ENCODE measurements around the gene RNASE3.
"Not testable (repeated sequence)": the region's sequence is repeated elsewhere in the genome, so short reads cannot be mapped to it uniquely, and the experiment has no call there.

Gene RNASE3

GRCh38 chr14:20888411-20888810 is 2.8 kb upstream of the RNASE3 start:
- H3K4me3 Mint-ChIP-seq, H3K9me3 Mint-ChIP-seq, H3K27ac Mint-ChIP-seq, H3K27me3 Mint-ChIP-seq, H3K36me3 Mint-ChIP-seq, H3K4me1 Mint-ChIP-seq: not testable (repeated sequence)

- peaks cover 11% of the 10 kb centered on the region for H3K27me3 Mint-ChIP-seq
- H3K36me3 Mint-ChIP-seq, H3K27ac Mint-ChIP-seq, H3K9me3 Mint-ChIP-seq, H3K4me1 Mint-ChIP-seq, H3K4me3 Mint-ChIP-seq: not testable (repeated sequence)
Observed at GRCh38 chr14:20895322-20895721, 4.1 kb downstream of the RNASE3 start.

GRCh38 chr14:20904393-20905029 is 13.3 kb downstream of the RNASE3 start:
- no peaks in the 10 kb centered on the region for H3K36me3 Mint-ChIP-seq
- no peaks in the 10 kb centered on the region for H3K4me1 Mint-ChIP-seq
- peaks cover 6% of the 10 kb centered on the region for H3K27me3 Mint-ChIP-seq
- no peaks in the 10 kb centered on the region for H3K9me3 Mint-ChIP-seq
- H3K27ac Mint-ChIP-seq: no peak overlapping the region
- no peak overlapping the region for H3K4me3 Mint-ChIP-seq

- Mint-ChIP-seq H3K27me3 (peaks cover 3% of the 10 kb centered on the region), H3K36me3 (no peaks in the 10 kb centered on the region), H3K9me3 (no peaks in the 10 kb centered on the region), H3K27ac (no peak overlapping the region), H3K4me1 (no peaks in the 10 kb centered on the region), H3K4me3 (no peak overlapping the region)
Observed at GRCh38 chr14:20905676-20906075, 14.5 kb downstream of the RNASE3 start.

GRCh38 chr14:20907214-20907613 is 16.0 kb downstream of the RNASE3 start:
- Mint-ChIP-seq H3K27me3 (peaks cover 3% of the 10 kb centered on the region), H3K9me3 (no peaks in the 10 kb centered on the region), H3K36me3 (no peaks in the 10 kb centered on the region), H3K27ac (no peak overlapping the region), H3K4me1 (no peaks in the 10 kb centered on the region), H3K4me3 (no peak overlapping the region)

GRCh38 chr14:20910822-20911221 is 19.6 kb downstream of the RNASE3 start:
- H3K4me1 Mint-ChIP-seq, H3K27ac Mint-ChIP-seq, H3K36me3 Mint-ChIP-seq, H3K4me3 Mint-ChIP-seq, H3K27me3 Mint-ChIP-seq, H3K9me3 Mint-ChIP-seq: not testable (repeated sequence)

- H3K4me3 Mint-ChIP-seq, H3K27ac Mint-ChIP-seq: not testable (repeated sequence)
- peaks cover 20% of the 10 kb centered on the region for H3K27me3 Mint-ChIP-seq
Observed at GRCh38 chr14:20919038-20919756, 28.0 kb downstream of the RNASE3 start.

GRCh38 chr14:20923766-20924297 is 32.6 kb downstream of the RNASE3 start:
- H3K27me3 Mint-ChIP-seq: peaks cover 19% of the 10 kb centered on the region
- not testable (repeated sequence) for H3K27ac Mint-ChIP-seq, H3K4me1 Mint-ChIP-seq, H3K36me3 Mint-ChIP-seq, H3K9me3 Mint-ChIP-seq, H3K4me3 Mint-ChIP-seq

More at GRCh38 chr14:20919038-20919756, 28.0 kb downstream of the RNASE3 start:
- not testable (repeated sequence) for H3K9me3 Mint-ChIP-seq, H3K36me3 Mint-ChIP-seq, H3K4me1 Mint-ChIP-seq

- Mint-ChIP-seq H3K27me3 (peaks cover 3% of the 10 kb centered on the region), H3K36me3 (no peaks in the 10 kb centered on the region), H3K27ac (no peak overlapping the region), H3K9me3 (no peaks in the 10 kb centered on the region), H3K4me3 (no peak overlapping the region), H3K4me1 (no peaks in the 10 kb centered on the region)
Observed at GRCh38 chr14:20934148-20934762, 43.1 kb downstream of the RNASE3 start.

GRCh38 chr14:20935303-20935984 is 44.3 kb downstream of the RNASE3 start:
- Mint-ChIP-seq H3K36me3 (no peaks in the 10 kb centered on the region), H3K9me3 (no peaks in the 10 kb centered on the region), H3K4me1 (no peaks in the 10 kb centered on the region), H3K27me3 (peaks cover 3% of the 10 kb centered on the region), H3K27ac (no peak overlapping the region), H3K4me3 (no peak overlapping the region)
